ENCODE data around the gene ASPHD2. TPM values are rescaled to one million over a fixed set of nuclear protein-coding genes. Genes with fewer than 3 reads are reported as not detected.

Gene ASPHD2
- polyA plus RNA-seq, 1 of the 3 experiments (the other 2 are of a cell fraction) = 2.2 TPM

DNA sequence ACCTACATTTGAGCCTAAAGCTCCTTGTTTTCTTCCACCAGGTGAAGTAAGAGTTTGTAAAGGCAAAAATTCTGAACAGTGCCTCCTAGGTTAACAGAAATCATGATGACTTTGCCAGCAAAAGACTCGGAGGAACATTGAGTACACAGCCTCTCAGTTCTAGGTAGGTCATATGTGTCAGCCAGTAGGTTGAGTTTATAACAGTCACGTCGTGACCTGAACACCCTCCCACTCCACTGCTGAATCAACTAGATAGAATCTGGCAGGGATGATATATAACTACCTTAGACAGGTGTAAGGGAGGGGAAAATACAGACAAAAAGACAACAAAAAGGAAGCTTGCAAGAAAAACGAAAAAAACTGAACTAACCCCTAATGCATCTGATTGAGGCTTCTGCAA, 12.8 kb upstream of the ASPHD2 start:
- Histone ChIP-seq H3K79me2 (ENCODE audit: insufficient read depth) (no peaks in the 10 kb centered on the region), H3K9me2 (no peaks in the 10 kb centered on the region), H3K36me3 (replicated peaks in 1 of 2; ENCODE audit: control insufficient read depth in 1 of 2, insufficient read depth in 2 of 2, low read length in 1 of 2) (no peaks in the 10 kb centered on the region), H2AFZ (ENCODE audit: low read depth) (no peak overlapping the region), H3K4me3 (ENCODE audit: low read depth in 2 of 2, low read length in 1 of 2) (no peak overlapping the region), H3F3A (replicated peaks; ENCODE audit: insufficient read depth) (no peaks in the 10 kb centered on the region), H3K27me3 (ENCODE audit: insufficient read depth) (no peaks in the 10 kb centered on the region; the same call in 1 of the 2 replicates), H3K9ac (no peak overlapping the region), H3K4me2 (no peak overlapping the region), H3K9me3 (no peaks in the 10 kb centered on the region), H3K27ac (ENCODE audit: low read depth in 2 of 2, low read length in 1 of 2) (no peak overlapping the region), H4K20me1 (ENCODE audit: insufficient read depth) (no peaks in the 10 kb centered on the region), H3K4me1 (ENCODE audit: control insufficient read depth in 1 of 2, insufficient read depth in 2 of 2, low read depth in 1 of 2, low read length in 1 of 2) (peaks cover 0 to 2% of the 10 kb centered on the region in 2 experiments; a peak in 1 of 4 replicates)
- ChIA-PET CTCF (interaction anchor here (1.0 to 1.5 kb wide), 2 partner anchors 44 to 45 kb away, joined by 3 to 9 read pairs; no protein-coding TSS in a partner anchor), POLR2A (no interaction called here)
- 59% methylated on average over 4 of the region's 4 CpGs for WGBS (ENCODE audit: low lambda C conversion rate)
- no peak for TF ChIP-seq REST (IDR thresholded peaks at IDR 0.05; ENCODE audit: low read depth, low read length)
- TF ChIP-seq GATA2 (CRISPR knock-in tag; IDR thresholded peaks at IDR 0.05) = no peak
- TF ChIP-seq CHD2 (IDR thresholded peaks at IDR 0.05; ENCODE audit: low read length, partially characterized antibody) = no peak
- TF ChIP-seq FOXJ3 (CRISPR knock-in tag; IDR thresholded peaks at IDR 0.05) = no peak
- no peak for TF ChIP-seq EZH2phosphoT487 (IDR thresholded peaks at IDR 0.05; ENCODE audit: borderline replicate concordance, low read depth)
- TF ChIP-seq, protein P1, sequence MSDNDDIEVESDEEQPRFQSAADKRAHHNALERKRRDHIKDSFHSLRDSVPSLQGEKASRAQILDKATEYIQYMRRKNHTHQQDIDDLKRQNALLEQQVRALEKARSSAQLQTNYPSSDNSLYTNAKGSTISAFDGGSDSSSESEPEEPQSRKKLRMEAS (IDR thresholded peaks at IDR 0.05; ENCODE audit: low read depth) = no peak
- TF ChIP-seq EP300 (IDR thresholded peaks at IDR 0.05; ENCODE audit: borderline replicate concordance in 1 of 2, low read depth in 1 of 2, low read length in 1 of 2) = no peak
- TF ChIP-seq TEAD4 (IDR thresholded peaks at IDR 0.05; ENCODE audit: borderline replicate concordance, insufficient read depth) = no peak
- TF ChIP-seq RAD21 (IDR thresholded peaks at IDR 0.05; ENCODE audit: low read length) = no peak
- no peak for TF ChIP-seq TAF1 (IDR thresholded peaks at IDR 0.05; ENCODE audit: borderline replicate concordance, low read depth, low read length)
- no peak for TF ChIP-seq NRF1 (IDR thresholded peaks at IDR 0.05; ENCODE audit: low read depth, low read length)
- TF ChIP-seq, protein P2, sequence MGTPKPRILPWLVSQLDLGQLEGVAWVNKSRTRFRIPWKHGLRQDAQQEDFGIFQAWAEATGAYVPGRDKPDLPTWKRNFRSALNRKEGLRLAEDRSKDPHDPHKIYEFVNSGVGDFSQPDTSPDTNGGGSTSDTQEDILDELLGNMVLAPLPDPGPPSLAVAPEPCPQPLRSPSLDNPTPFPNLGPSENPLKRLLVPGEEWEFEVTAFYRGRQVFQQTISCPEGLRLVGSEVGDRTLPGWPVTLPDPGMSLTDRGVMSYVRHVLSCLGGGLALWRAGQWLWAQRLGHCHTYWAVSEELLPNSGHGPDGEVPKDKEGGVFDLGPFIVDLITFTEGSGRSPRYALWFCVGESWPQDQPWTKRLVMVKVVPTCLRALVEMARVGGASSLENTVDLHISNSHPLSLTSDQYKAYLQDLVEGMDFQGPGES (IDR thresholded peaks at IDR 0.05; ENCODE audit: low read depth, low read length) = no peak
- TF ChIP-seq SMC3 (IDR thresholded peaks at IDR 0.05; ENCODE audit: low read depth, low read length) = no peak
- no peak for TF ChIP-seq RFX5 (IDR thresholded peaks at IDR 0.05; ENCODE audit: low read length)
- TF ChIP-seq, protein P3, sequence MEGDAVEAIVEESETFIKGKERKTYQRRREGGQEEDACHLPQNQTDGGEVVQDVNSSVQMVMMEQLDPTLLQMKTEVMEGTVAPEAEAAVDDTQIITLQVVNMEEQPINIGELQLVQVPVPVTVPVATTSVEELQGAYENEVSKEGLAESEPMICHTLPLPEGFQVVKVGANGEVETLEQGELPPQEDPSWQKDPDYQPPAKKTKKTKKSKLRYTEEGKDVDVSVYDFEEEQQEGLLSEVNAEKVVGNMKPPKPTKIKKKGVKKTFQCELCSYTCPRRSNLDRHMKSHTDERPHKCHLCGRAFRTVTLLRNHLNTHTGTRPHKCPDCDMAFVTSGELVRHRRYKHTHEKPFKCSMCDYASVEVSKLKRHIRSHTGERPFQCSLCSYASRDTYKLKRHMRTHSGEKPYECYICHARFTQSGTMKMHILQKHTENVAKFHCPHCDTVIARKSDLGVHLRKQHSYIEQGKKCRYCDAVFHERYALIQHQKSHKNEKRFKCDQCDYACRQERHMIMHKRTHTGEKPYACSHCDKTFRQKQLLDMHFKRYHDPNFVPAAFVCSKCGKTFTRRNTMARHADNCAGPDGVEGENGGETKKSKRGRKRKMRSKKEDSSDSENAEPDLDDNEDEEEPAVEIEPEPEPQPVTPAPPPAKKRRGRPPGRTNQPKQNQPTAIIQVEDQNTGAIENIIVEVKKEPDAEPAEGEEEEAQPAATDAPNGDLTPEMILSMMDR (IDR thresholded peaks at IDR 0.05) = no peak
- no peak for TF ChIP-seq USF2 (IDR thresholded peaks at IDR 0.05; ENCODE audit: borderline replicate concordance, low read depth, low read length)
- no peak for TF ChIP-seq FOXM1 (IDR thresholded peaks at IDR 0.05; ENCODE audit: low read depth)
- TF ChIP-seq USF1 (IDR thresholded peaks at IDR 0.05; ENCODE audit: borderline replicate concordance, low read depth) = no peak
- DNase-seq = no peak

Measured in SK-N-SH (cell line).